Keratinocyte (primary cell): ENCODE measurements around the gene MMP23B. TPM values are rescaled to one million over a fixed set of nuclear protein-coding genes. Genes with fewer than 3 reads are reported as not detected.

Experiments used
- DNase-seq: peaks from one replicate; pipeline ENCODE4 v3.0.0-alpha.2; 2011; ENCODE audit warnings: low read depth, missing footprints, low spot score
- FAIRE-seq: peaks from 2 replicates; lab custom pipeline; 2011; peaks lifted over from hg19 to GRCh38; lab: Jason Lieb, UNC
- H2AFZ ChIP-seq: 2 replicates; pipeline ENCODE4 v1.6.0; 2012; ENCODE audit warnings: low read length, control low read depth, inconsistent platforms; ENCODE audit not compliant: control insufficient read depth
- H3K27ac ChIP-seq: 2 replicates; pipeline ENCODE4 v1.5.1; 2011; ENCODE audit warnings: low read length; ENCODE audit not compliant: control insufficient read depth, insufficient read depth
- H3K27me3 ChIP-seq: 3 replicates; pipeline ENCODE4 v1.6.0; 2011; ENCODE audit warnings: low read length; ENCODE audit not compliant: control insufficient read depth, insufficient read depth; ENCODE audit errors: extremely low read depth
- H3K36me3 ChIP-seq, 2 experiments: 2 replicates in 1 of 2; 3 replicates in 1 of 2; pipeline ENCODE4 v1.5.1; 2011; ENCODE audit warnings: low read length in 2 of 2, mild to moderate bottlenecking in 1 of 2; ENCODE audit not compliant: control insufficient read depth in 2 of 2, insufficient read depth in 2 of 2; ENCODE audit errors: extremely low read depth in 1 of 2
- H3K4me1 ChIP-seq: 3 replicates; pipeline ENCODE4 v1.5.1; 2011; ENCODE audit warnings: low read length; ENCODE audit not compliant: control insufficient read depth, insufficient read depth; ENCODE audit errors: extremely low read depth
- H3K4me2 ChIP-seq: 3 replicates; pipeline ENCODE4 v1.6.0; 2011; ENCODE audit warnings: low read depth, low read length; ENCODE audit not compliant: control insufficient read depth, insufficient read depth; ENCODE audit errors: extremely low read depth
- H3K4me3 ChIP-seq, 3 experiments: fragments of 200-600 bp in 1 of 3; sonication (generic) in 1 of 3; 2 replicates in 2 of 3; 3 replicates in 1 of 3; pipeline ENCODE4 v1.5.1; 2011 to 2016; ENCODE audit warnings: low read length in 3 of 3, mild to moderate bottlenecking in 3 of 3, control low read depth in 2 of 3, inconsistent platforms in 1 of 3, low read depth in 1 of 3, mixed read lengths in 1 of 3, mixed run types in 1 of 3, moderate library complexity in 1 of 3; ENCODE audit not compliant: control insufficient read depth in 2 of 3, insufficient read depth in 2 of 3; ENCODE audit errors: extremely low read depth in 1 of 3
- H3K79me2 ChIP-seq: 2 replicates; pipeline ENCODE4 v1.6.0; 2012; ENCODE audit warnings: low read length; ENCODE audit not compliant: control insufficient read depth, insufficient read depth
- H3K9ac ChIP-seq: 3 replicates; pipeline ENCODE4 v1.6.0; 2011; ENCODE audit warnings: low read length; ENCODE audit not compliant: control insufficient read depth, insufficient read depth; ENCODE audit errors: extremely low read depth
- H3K9me1 ChIP-seq: 3 replicates; pipeline ENCODE4 v1.6.0; 2011; ENCODE audit warnings: low read length; ENCODE audit not compliant: control insufficient read depth, insufficient read depth; ENCODE audit errors: extremely low read depth
- H3K9me3 ChIP-seq: 2 replicates; pipeline ENCODE4 v1.5.1; 2012; ENCODE audit warnings: low read depth, low read length; ENCODE audit not compliant: control insufficient read depth
- H4K20me1 ChIP-seq: 3 replicates; pipeline ENCODE4 v1.6.0; 2011; ENCODE audit warnings: low read length; ENCODE audit not compliant: control insufficient read depth, insufficient read depth; ENCODE audit errors: extremely low read depth
- EZH2 ChIP-seq: IDR thresholded peaks from one replicate; pipeline ENCODE4 v1.6.1; 2012; ENCODE audit warnings: inconsistent platforms, mild to moderate bottlenecking, low read length, moderate library complexity
- dilution Hi-C: fragments of 300-500 bp; cut with MboI; formaldehyde crosslinking; loops from one replicate; pipeline ENCODE4 v1.7.0; 2020; ENCODE audit warnings: low sequenced_read_pairs; ENCODE audit not compliant: extremely low pct_ligation_motif_present
- polyA plus RNA-seq, 5 experiments: library from polyadenylated mRNA; depleted of rRNA in 3 of 5; stranded (reverse) in 3 of 5; stranded (forward) in 1 of 5; unstranded in 1 of 5; fragments of >200 nt; gene quantifications; 1 replicate in 1 of 5; 2 replicates in 3 of 5; 3 replicates in 1 of 5; pipeline versions ENCODE4 v1.2.1 to v1.2.3, GENCODE V29; 2011 to 2012; ENCODE audit warnings: missing spikeins in 2 of 5, low read depth in 1 of 5, low replicate concordance in 1 of 5
- TF ChIP-seq, protein P1 (sequence below), 3 experiments: IDR thresholded peaks in 1 of 3; conservative IDR thresholded peaks in 1 of 3; optimal IDR thresholded peaks in 1 of 3; 2 replicates in 2 of 3; 3 replicates in 1 of 3; pipeline versions ENCODE3 to v1.5.1; 2011; ENCODE audit warnings: low read length in 3 of 3, mild to moderate bottlenecking in 3 of 3, moderate library complexity in 2 of 3, control low read depth in 1 of 3, inconsistent platforms in 1 of 3; ENCODE audit not compliant: insufficient read depth in 2 of 3; ENCODE audit errors: extremely low read depth in 1 of 3

The MMP23B gene
- polyA plus RNA-seq, 1 donor (not counting 4 experiments of a cell fraction or from before 2014, with no cell fraction given): not detected

DNA sequence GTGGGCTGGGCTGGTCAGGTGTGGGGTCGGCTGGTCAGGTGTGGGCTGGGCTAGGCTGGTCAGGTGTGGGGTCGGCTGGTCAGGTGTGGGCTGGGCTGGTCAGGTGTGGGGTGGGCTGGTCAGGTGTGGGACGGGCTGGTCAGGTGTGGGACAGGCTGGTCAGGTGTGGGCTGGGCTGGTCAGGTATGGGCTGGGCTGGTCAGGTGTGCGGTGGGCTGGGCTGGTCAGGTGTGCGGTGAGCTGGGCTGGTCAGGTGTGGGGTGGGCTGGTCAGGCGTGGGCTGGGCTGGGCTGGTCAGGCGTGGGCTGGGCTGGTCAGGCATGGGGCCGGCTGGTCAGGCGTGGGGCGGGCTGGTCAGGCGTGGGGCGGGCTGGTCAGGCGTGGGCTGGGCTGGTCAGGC lies 25.7 kb upstream of the MMP23B start:
- dilution Hi-C loops: no loop called here

GRCh38 chr1:1609822-1610485 lies 22.0 kb upstream of the MMP23B start:
- no peaks in the 10 kb centered on the region for H3K9me1 ChIP-seq
- H3K4me2 ChIP-seq: no peak overlapping the region
- H3K4me1 ChIP-seq: peaks cover 11% of the 10 kb centered on the region
- no peak overlapping the region for H3K4me3 ChIP-seq
- TF ChIP-seq, protein P1, sequence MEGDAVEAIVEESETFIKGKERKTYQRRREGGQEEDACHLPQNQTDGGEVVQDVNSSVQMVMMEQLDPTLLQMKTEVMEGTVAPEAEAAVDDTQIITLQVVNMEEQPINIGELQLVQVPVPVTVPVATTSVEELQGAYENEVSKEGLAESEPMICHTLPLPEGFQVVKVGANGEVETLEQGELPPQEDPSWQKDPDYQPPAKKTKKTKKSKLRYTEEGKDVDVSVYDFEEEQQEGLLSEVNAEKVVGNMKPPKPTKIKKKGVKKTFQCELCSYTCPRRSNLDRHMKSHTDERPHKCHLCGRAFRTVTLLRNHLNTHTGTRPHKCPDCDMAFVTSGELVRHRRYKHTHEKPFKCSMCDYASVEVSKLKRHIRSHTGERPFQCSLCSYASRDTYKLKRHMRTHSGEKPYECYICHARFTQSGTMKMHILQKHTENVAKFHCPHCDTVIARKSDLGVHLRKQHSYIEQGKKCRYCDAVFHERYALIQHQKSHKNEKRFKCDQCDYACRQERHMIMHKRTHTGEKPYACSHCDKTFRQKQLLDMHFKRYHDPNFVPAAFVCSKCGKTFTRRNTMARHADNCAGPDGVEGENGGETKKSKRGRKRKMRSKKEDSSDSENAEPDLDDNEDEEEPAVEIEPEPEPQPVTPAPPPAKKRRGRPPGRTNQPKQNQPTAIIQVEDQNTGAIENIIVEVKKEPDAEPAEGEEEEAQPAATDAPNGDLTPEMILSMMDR (optimal IDR thresholded peaks at IDR 0.05 in 1 of 3, IDR thresholded peaks at IDR 0.05 in 1 of 3, conservative IDR thresholded peaks at IDR 0.05 in 1 of 3; ENCODE audit: extremely low read depth in 1 of 3, insufficient read depth in 2 of 3, low read length in 3 of 3): no peak
- TF ChIP-seq EZH2: no peak
- H3K79me2 ChIP-seq: peaks cover 4% of the 10 kb centered on the region
- H3K27ac ChIP-seq: no peak overlapping the region
- H3K9ac ChIP-seq: no peak overlapping the region
- no peaks in the 10 kb centered on the region for H3K36me3 ChIP-seq
- no peaks in the 10 kb centered on the region for H4K20me1 ChIP-seq
- DNase-seq (no peak), FAIRE-seq (no peak)
- H3K9me3 ChIP-seq: no peaks in the 10 kb centered on the region
- H3K27me3 ChIP-seq: no peaks in the 10 kb centered on the region
- H2AFZ ChIP-seq: no peak overlapping the region
- dilution Hi-C loops: no loop called here

More for the DNA sequence above, 25.7 kb upstream of the MMP23B start:
- no peak for FAIRE-seq
- TF ChIP-seq, protein P1 (optimal IDR thresholded peaks at IDR 0.05 in 1 of 3, IDR thresholded peaks at IDR 0.05 in 1 of 3, conservative IDR thresholded peaks at IDR 0.05 in 1 of 3; ENCODE audit: extremely low read depth in 1 of 3, insufficient read depth in 2 of 3, low read length in 3 of 3): no peak
- no peak for TF ChIP-seq EZH2
- Histone ChIP-seq H3K4me2 (no peak overlapping the region), H3K4me3 (no peak overlapping the region), H3K36me3 (no peaks in the 10 kb centered on the region), H3K4me1 (no peaks in the 10 kb centered on the region), H3K27me3 (no peaks in the 10 kb centered on the region), H3K9me3 (no peaks in the 10 kb centered on the region), H3K9ac (no peak overlapping the region), H3K79me2 (no peaks in the 10 kb centered on the region), H3K9me1 (no peaks in the 10 kb centered on the region), H4K20me1 (no peaks in the 10 kb centered on the region), H2AFZ (no peak overlapping the region), H3K27ac (no peak overlapping the region)
- DNase-seq: no peak
